Astrocyte (in vitro differentiated cells and primary cell): ENCODE measurements around the gene MGAT3. TPM values are rescaled to one million over a fixed set of nuclear protein-coding genes. Genes with fewer than 3 reads are reported as not detected.
A peak's percentile ranks its signal among the peaks of the same experiment; 100 is the strongest.

ENCODE experiments used
- DNase-seq: peaks from one replicate; pipeline ENCODE4 v3.0.0-alpha.2; 2010; ENCODE audit warnings: low read depth
- FAIRE-seq: peaks from 2 replicates; lab custom pipeline; 2011; peaks lifted over from hg19 to GRCh38; lab: Jason Lieb, UNC
- H2AFZ ChIP-seq: 2 replicates; pipeline ENCODE4 v1.6.0; 2012; ENCODE audit warnings: low read depth, low read length, inconsistent platforms
- H3K27ac ChIP-seq: 2 replicates; pipeline ENCODE4 v1.5.1; 2011; ENCODE audit warnings: low read depth, low read length, inconsistent platforms
- H3K27me3 ChIP-seq: 2 replicates; pipeline ENCODE4 v1.6.0; 2011; ENCODE audit warnings: low read length, inconsistent platforms; ENCODE audit not compliant: insufficient read depth
- H3K36me3 ChIP-seq: 2 replicates; pipeline ENCODE4 v1.5.1; 2011; ENCODE audit warnings: low read length, inconsistent platforms; ENCODE audit not compliant: insufficient read depth
- H3K4me1 ChIP-seq: 2 replicates; pipeline ENCODE4 v1.5.1; 2011; ENCODE audit warnings: low read length, inconsistent platforms; ENCODE audit not compliant: insufficient read depth
- H3K4me2 ChIP-seq: 2 replicates; pipeline ENCODE4 v1.6.0; 2012; ENCODE audit warnings: low read length, inconsistent platforms
- H3K4me3 ChIP-seq: 2 replicates; pipeline ENCODE4 v1.5.1; 2011; ENCODE audit warnings: low read depth, mild to moderate bottlenecking, low read length, inconsistent platforms; ENCODE audit not compliant: insufficient read depth
- H3K79me2 ChIP-seq: 2 replicates; pipeline ENCODE4 v1.6.0; 2012; ENCODE audit warnings: mild to moderate bottlenecking, low read length, inconsistent platforms; ENCODE audit not compliant: insufficient read depth
- H3K9ac ChIP-seq: 2 replicates; pipeline ENCODE4 v1.6.0; 2012; ENCODE audit warnings: mild to moderate bottlenecking, low read length, inconsistent platforms
- H3K9me3 ChIP-seq: 2 replicates; pipeline ENCODE4 v1.5.1; 2012; ENCODE audit warnings: low read depth, mild to moderate bottlenecking, low read length, inconsistent platforms; ENCODE audit not compliant: insufficient read depth
- H4K20me1 ChIP-seq: 2 replicates; pipeline ENCODE4 v1.6.0; 2012; ENCODE audit warnings: low read length, inconsistent platforms; ENCODE audit not compliant: insufficient read depth
- H3K27ac Mint-ChIP-seq: one replicate; pipeline ENCODE4 v1.8.0; 2021; ENCODE audit warnings: mild to moderate bottlenecking, mixed read lengths; ENCODE audit not compliant: unreplicated experiment
- H3K27me3 Mint-ChIP-seq: one replicate; pipeline ENCODE4 v1.8.0; 2021; ENCODE audit warnings: low read depth, mixed read lengths; ENCODE audit not compliant: unreplicated experiment
- H3K36me3 Mint-ChIP-seq: one replicate; pipeline ENCODE4 v1.8.0; 2021; ENCODE audit warnings: low read depth, mixed read lengths; ENCODE audit not compliant: unreplicated experiment
- H3K4me1 Mint-ChIP-seq: one replicate; pipeline ENCODE4 v1.8.0; 2021; ENCODE audit warnings: low read depth, mixed read lengths; ENCODE audit not compliant: unreplicated experiment
- H3K4me3 Mint-ChIP-seq: one replicate; pipeline ENCODE4 v1.8.0; 2021; ENCODE audit warnings: mild to moderate bottlenecking, moderate library complexity, mixed read lengths; ENCODE audit not compliant: unreplicated experiment
- H3K9me3 Mint-ChIP-seq: one replicate; pipeline ENCODE4 v1.8.0; 2021; ENCODE audit warnings: mild to moderate bottlenecking, mixed read lengths; ENCODE audit not compliant: unreplicated experiment
- CTCF ChIP-seq: IDR thresholded peaks from 2 replicates; pipeline ENCODE4 v1.5.1; 2011; ENCODE audit warnings: low read depth, mild to moderate bottlenecking, inconsistent platforms, low read length, moderate library complexity; ENCODE audit not compliant: insufficient read depth
- EZH2 ChIP-seq: IDR thresholded peaks from 2 replicates; pipeline ENCODE4 v1.6.1; 2012; ENCODE audit warnings: mild to moderate bottlenecking, low read length, inconsistent platforms; ENCODE audit not compliant: insufficient read depth
- total RNA-seq: library from RNA; stranded (reverse); gene quantifications from 2 replicates; pipeline ENCODE4 v1.2.1, GENCODE V29; 2021

The MGAT3 gene
- total RNA-seq, 1 donor from 2014 or later, result 7.9 TPM

DNA sequence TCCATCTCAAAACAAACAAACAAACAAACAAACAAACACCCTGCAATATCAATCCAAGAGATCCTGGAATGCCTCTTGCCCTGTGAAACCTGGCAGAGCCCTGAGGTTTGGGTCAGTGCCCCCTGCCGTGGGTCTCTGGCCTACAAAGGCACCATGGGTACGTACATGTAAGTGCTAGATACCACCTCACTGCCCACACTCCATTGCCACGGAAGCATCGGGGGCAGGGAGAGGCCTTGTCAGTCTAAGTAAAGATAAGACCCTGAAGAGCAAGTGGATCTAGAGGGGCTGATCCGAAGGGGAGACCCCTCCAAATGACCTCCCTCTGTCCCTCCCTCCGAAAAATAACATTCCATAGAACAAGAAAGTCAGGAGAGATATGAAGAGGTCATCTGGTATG, 43.3 kb downstream of the MGAT3 start:
- Histone ChIP-seq H3K27ac (no peak overlapping the region), H3K79me2 (peaks cover 27% of the 10 kb centered on the region), H3K27me3 (no peaks in the 10 kb centered on the region), H3K36me3 (peaks cover 1% of the 10 kb centered on the region), H3K9me3 (no peaks in the 10 kb centered on the region), H3K4me3 (no peak overlapping the region), H3K9ac (no peak overlapping the region), H4K20me1 (peaks cover 14% of the 10 kb centered on the region), H3K4me2 (no peak overlapping the region), H2AFZ (no peak overlapping the region), H3K4me1 (peaks cover 21% of the 10 kb centered on the region)
- FAIRE-seq, result no peak
- H3K4me3 Mint-ChIP-seq, result no peak overlapping the region
- no peak overlapping the region for H3K27ac Mint-ChIP-seq
- DNase-seq, result no peak
- H3K4me1 Mint-ChIP-seq, result peaks cover 5% of the 10 kb centered on the region
- H3K9me3 Mint-ChIP-seq, result no peaks in the 10 kb centered on the region
- H3K36me3 Mint-ChIP-seq, result peaks cover 5% of the 10 kb centered on the region
- H3K27me3 Mint-ChIP-seq, result peaks cover 3% of the 10 kb centered on the region
- TF ChIP-seq EZH2, result no peak
- TF ChIP-seq CTCF, result no peak

GRCh38 chr22:39501644-39502108, 44.9 kb downstream of the MGAT3 start:
- peak overlapping the region; percentile 98 for H3K4me3 Mint-ChIP-seq
- peaks cover 42% of the 10 kb centered on the region for H3K79me2 ChIP-seq
- peaks cover 17% of the 10 kb centered on the region for H3K36me3 ChIP-seq
- H3K27me3 ChIP-seq, result no peaks in the 10 kb centered on the region
- peak overlapping the region; percentile 90 for H2AFZ ChIP-seq
- no peaks in the 10 kb centered on the region for H3K9me3 Mint-ChIP-seq
- H3K4me1 ChIP-seq, result peaks cover 21% of the 10 kb centered on the region
- H3K4me1 Mint-ChIP-seq, result peaks cover 5% of the 10 kb centered on the region
- H3K4me2 ChIP-seq, result peak overlapping the region; percentile 93
- no peak for DNase-seq
- no peak overlapping the region for H3K27ac ChIP-seq
- peaks cover 24% of the 10 kb centered on the region for H4K20me1 ChIP-seq
- peaks cover 3% of the 10 kb centered on the region for H3K27me3 Mint-ChIP-seq
- peak overlapping the region; percentile 88 for H3K4me3 ChIP-seq
- H3K36me3 Mint-ChIP-seq, result peaks cover 15% of the 10 kb centered on the region
- TF ChIP-seq CTCF (no peak), EZH2 (no peak)
- H3K9me3 ChIP-seq, result no peaks in the 10 kb centered on the region
- FAIRE-seq, result no peak
- H3K9ac ChIP-seq, result peak overlapping the region; percentile 83
- H3K27ac Mint-ChIP-seq, result peak overlapping the region; percentile 56

GRCh38 chr22:39502109-39502788, 45.4 kb downstream of the MGAT3 start, which contains the start of gene MIEF1:
Gene MIEF1 (plus strand): TSS chr22:39502290. CDS start chr22:39511295, 9,005 bp downstream.
- H3K4me1 Mint-ChIP-seq, result peaks cover 5% of the 10 kb centered on the region
- H3K9me3 ChIP-seq, result no peaks in the 10 kb centered on the region
- H3K79me2 ChIP-seq, result peaks cover 46% of the 10 kb centered on the region
- H3K27me3 ChIP-seq, result no peaks in the 10 kb centered on the region
- H3K36me3 Mint-ChIP-seq, result peaks cover 17% of the 10 kb centered on the region
- no peaks in the 10 kb centered on the region for H3K9me3 Mint-ChIP-seq
- FAIRE-seq (peak; percentile 34), DNase-seq (peak; percentile 89)
- peak within 1 kb of the TSS; percentile 98 for H3K4me3 Mint-ChIP-seq
- H2AFZ ChIP-seq, result peak within 1 kb of the TSS; percentile 90
- H3K27me3 Mint-ChIP-seq, result peaks cover 3% of the 10 kb centered on the region
- H3K4me1 ChIP-seq, result peaks cover 21% of the 10 kb centered on the region
- H3K27ac Mint-ChIP-seq, result peak within 1 kb of the TSS; percentile 94
- TF ChIP-seq EZH2, result no peak
- H3K9ac ChIP-seq, result peak within 1 kb of the TSS; percentile 83
- peak within 1 kb of the TSS; percentile 88 for H3K4me3 ChIP-seq
- H3K36me3 ChIP-seq, result peaks cover 19% of the 10 kb centered on the region
- peaks cover 24% of the 10 kb centered on the region for H4K20me1 ChIP-seq
- H3K4me2 ChIP-seq, result peak within 1 kb of the TSS; percentile 93
- peak within 1 kb of the TSS; percentile 21 for H3K27ac ChIP-seq
